ENCODE data around the gene POLRMT. TPM values are rescaled to one million over a fixed set of nuclear protein-coding genes. Genes with fewer than 3 reads are reported as not detected.

POLRMT gene
- total RNA-seq, 4 donors from 2014 or later = 37.8 to 61.1 (median 46.9) TPM

DNA sequence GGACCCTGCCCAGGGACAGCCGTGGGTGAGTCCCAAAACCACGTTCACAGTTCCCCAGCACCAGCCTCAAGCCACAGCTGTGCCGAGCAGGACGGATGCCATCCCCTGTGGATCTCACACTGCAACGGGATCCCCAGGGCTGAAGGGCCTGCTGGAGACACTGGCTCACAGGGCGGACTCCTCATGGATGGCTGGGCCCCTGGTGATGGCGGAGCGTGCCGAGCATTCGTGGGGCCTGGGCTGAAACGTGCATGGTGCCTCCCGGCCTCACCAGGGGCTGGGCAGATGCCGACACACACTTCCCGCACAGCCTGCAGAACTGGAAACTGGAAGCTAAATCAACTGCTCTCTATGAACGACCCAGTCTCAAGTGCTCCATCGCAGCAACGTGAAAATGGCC is 20.1 kb upstream of the POLRMT start:
- intact Hi-C loops (cut with DNase I; ENCODE audit: low total_unique reads) = no loop called here
- no peak for TF ChIP-seq POLR2A (IDR thresholded peaks at IDR 0.05)
- TF ChIP-seq, protein P1, sequence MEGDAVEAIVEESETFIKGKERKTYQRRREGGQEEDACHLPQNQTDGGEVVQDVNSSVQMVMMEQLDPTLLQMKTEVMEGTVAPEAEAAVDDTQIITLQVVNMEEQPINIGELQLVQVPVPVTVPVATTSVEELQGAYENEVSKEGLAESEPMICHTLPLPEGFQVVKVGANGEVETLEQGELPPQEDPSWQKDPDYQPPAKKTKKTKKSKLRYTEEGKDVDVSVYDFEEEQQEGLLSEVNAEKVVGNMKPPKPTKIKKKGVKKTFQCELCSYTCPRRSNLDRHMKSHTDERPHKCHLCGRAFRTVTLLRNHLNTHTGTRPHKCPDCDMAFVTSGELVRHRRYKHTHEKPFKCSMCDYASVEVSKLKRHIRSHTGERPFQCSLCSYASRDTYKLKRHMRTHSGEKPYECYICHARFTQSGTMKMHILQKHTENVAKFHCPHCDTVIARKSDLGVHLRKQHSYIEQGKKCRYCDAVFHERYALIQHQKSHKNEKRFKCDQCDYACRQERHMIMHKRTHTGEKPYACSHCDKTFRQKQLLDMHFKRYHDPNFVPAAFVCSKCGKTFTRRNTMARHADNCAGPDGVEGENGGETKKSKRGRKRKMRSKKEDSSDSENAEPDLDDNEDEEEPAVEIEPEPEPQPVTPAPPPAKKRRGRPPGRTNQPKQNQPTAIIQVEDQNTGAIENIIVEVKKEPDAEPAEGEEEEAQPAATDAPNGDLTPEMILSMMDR (IDR thresholded peaks at IDR 0.05) = no peak
- no peak overlapping the region for H3K4me3 ChIP-seq (ENCODE audit: low read depth, poor library complexity, severe bottlenecking)
- 91 to 92% methylated on average over 12 to 14 of the region's 17 CpGs for WGBS, 2 donors
- no peak for DNase-seq (ENCODE audit: low spot score in 2 of 2)

DNA sequence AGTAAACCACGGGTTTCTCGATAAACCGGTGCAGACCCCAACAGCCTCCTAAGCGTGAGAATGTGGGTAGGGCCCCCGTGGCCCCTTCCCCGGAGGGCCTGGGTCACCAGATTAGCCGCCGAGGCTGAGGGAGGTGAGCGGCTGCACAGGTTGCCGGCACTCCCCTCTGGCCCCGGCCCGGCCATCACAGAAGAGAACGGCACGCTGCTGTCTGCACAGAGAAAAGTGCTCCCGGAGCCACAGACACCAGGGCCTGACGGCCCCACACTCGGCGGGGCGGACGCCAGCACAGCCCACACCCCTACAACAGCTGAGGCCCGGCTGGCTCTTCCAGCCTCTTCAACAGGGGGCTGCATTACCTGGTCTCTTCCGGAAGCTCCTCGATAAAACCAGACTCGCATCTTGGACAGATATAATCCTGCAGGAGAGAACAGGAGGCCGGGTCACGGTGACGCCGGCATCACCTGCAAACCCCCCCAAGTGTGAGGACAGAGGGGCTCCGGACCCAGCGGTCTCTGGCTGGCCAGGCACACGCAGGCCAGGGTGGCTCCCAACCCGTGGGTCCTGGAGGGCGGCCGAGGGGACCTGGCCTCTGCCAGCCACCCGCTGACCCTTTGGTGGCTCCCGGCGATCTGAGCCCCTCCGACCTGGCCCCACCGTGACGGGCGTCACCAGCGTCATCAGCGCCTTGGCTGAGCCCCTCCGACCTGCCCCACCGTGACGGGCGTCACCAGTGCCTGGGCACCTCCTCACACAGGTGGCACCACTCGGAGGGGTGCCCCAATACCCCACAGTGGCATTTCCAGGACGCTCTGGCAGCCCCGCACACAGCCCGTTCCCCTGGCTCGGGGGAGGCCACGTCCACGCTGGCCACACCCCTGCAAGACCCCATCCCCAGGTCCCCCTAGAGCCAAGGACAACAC is 19.4 kb upstream of the POLRMT start:
- intact Hi-C loops (cut with DNase I; ENCODE audit: low total_unique reads) = no loop called here
- no peak overlapping the region for H3K4me3 ChIP-seq (ENCODE audit: low read depth, poor library complexity, severe bottlenecking)
- 91% methylated on average over 42 to 46 of the region's 54 CpGs for WGBS, 2 donors
- DNase-seq (ENCODE audit: low spot score in 2 of 2) = no peak
- no peak for TF ChIP-seq POLR2A (IDR thresholded peaks at IDR 0.05)
- TF ChIP-seq, protein P1 (IDR thresholded peaks at IDR 0.05) = no peak

DNA sequence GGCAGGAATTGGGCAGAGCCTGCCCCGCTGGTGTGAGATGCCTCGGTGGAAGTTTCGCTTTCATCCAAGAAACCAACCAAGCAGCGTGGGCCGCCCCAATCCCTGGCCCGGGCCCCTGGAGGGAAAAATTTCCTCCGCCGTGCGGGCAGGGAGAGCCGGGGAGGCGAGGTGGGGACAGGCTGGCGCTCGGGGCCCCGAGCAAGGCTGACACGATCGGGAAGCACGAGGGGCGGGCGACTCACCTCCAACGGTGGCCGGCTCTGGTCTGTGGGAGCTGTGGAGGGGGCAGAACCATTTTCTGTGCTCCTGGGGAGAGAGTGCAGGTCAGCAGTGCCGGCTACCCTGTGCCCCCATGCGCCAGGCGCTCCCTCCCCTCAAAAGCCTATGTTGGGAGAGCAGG is 18.7 kb upstream of the POLRMT start:
- TF ChIP-seq, protein P1 (IDR thresholded peaks at IDR 0.05) = no peak
- TF ChIP-seq POLR2A (IDR thresholded peaks at IDR 0.05) = no peak
- DNase-seq (ENCODE audit: low spot score in 2 of 2) = no peak
- H3K4me3 ChIP-seq (ENCODE audit: low read depth, poor library complexity, severe bottlenecking) = no peak overlapping the region
- intact Hi-C loops (cut with DNase I; ENCODE audit: low total_unique reads) = no loop called here
- 86 to 89% methylated on average over 20 to 23 of the region's 24 CpGs for WGBS, 2 donors

DNA sequence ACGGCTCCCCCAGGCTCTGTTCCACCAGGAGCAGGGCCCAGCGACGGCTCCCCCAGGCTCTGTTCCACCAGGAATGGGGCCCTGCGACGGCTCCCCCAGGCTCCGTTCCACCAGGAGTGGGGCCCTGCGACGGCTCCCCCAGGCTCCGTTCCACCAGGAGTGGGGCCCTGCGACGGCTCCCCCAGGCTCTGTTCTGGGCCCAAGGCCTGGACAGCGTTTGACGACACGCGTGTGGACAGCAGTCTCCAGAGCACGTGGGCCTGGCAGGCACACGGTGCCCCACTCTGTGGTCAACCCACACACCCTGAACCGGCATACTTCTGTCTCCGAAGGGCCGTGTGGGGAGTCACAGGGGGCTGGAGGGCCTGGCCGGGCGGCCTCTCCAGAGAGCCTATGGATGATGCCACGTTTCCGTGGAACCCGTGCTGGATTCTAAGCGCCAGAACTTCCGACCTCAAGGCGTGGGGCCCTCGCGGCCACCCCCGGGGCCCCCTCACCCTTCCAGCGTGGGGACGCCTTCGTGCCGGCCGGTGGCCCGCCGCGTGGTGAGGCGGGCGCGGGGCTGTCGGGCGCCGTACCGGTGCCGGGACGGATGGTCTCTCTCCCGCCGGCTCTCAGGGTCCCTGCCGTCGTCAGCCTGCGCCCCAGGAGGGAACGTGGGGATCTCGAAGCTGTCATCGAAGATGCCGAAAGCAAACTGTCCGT is 17.9 kb upstream of the POLRMT start:
- TF ChIP-seq, protein P1 (IDR thresholded peaks at IDR 0.05) = no peak
- TF ChIP-seq POLR2A (IDR thresholded peaks at IDR 0.05) = no peak
- no peak for DNase-seq (ENCODE audit: low spot score in 2 of 2)
- 94 to 97% methylated on average over 32 to 58 of the region's 58 CpGs for WGBS, 2 donors
- H3K4me3 ChIP-seq (ENCODE audit: low read depth, poor library complexity, severe bottlenecking) = no peak overlapping the region
- intact Hi-C loops (cut with DNase I; ENCODE audit: low total_unique reads) = no loop called here

DNA sequence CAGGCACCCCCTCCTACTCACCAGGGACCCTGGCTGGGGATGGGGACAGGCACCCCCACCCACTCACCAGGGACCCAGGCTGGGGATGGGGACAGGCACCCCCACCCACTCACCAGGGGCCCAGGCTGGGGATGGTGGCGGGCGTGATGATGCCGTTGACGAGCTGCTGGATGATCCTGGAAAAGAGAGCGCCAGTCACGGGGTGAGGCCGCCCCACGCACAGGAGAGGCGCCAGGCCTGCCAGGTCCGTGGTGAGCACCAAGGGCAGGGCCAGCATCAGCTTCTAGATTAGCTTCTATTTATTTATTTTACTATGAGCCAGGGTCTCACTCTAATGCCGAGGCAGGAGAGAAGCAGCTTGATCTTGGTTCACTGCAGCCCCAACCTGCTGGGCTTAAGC is 16.8 kb upstream of the POLRMT start:
- H3K4me3 ChIP-seq (ENCODE audit: low read depth, poor library complexity, severe bottlenecking) = no peak overlapping the region
- 82 to 93% methylated on average over 11 of the region's 11 CpGs for WGBS, 2 donors
- no peak for TF ChIP-seq POLR2A (IDR thresholded peaks at IDR 0.05)
- TF ChIP-seq, protein P1 (IDR thresholded peaks at IDR 0.05) = no peak
- no peak for DNase-seq (ENCODE audit: low spot score in 2 of 2)
- intact Hi-C loops (cut with DNase I; ENCODE audit: low total_unique reads) = no loop called here
